Stimulated activated CD4-positive, alpha-beta T cell treated with anti-CD3 and anti-CD28 coated beads, TNF-alpha, amount 100 ng/mL, for 4 hours (primary cell): ENCODE data around the gene PPP3CA.

Source experiments
- DNase-seq, 3 experiments: peaks; one replicate each; pipeline ENCODE4 v3.0.0-alpha.2; 2020; ENCODE audit warnings: low read depth in 3 of 3

Gene PPP3CA

DNA sequence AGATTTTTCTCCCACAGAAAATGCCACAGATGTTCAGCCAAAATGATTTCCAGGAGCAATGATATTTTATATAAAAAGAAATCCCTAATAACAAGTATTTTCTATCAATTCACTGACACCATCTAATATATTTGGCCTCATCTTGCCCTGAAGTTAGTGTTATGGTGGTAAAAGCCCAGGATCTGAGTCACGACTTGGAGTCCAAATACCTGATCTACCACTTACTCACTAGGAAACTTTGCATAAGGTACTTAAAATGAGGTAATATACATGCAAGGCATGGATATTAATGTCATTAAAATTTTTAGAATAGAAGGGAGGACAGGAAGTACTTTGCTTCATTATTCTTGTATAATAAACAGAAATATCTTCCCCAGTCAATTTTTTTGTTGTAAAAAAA lies 16.3 kb downstream of the PPP3CA start:
- DNase-seq: no peak

- no peak for DNase-seq
These were observed 17.7 kb downstream of the PPP3CA start for GRCh38 chr4:101329592-101329991.

DNA sequence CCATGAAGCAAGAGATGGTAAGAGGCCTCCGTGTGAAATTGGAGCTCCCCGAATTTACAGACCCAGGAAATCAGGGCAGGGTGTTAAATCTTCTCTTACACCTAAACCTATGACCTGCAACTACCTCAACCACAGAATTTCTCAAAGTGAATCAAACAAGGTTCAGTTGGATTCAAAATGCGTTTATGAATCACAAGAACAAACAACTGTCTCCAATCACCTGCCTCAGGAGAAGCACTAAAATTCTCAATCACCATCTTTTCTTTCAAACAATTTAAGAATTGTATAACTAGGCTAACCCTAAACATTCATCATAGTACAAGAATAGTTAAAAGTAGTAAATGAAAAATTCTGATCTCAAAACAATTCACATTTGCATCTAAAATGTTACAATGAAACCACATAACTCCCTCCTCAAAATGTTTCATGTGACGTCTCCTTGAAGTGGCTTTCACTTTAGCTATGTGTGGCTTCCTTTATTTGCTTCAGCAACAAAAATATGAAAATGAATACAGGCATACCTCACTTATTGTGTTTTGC lies 19.2 kb downstream of the PPP3CA start:
- DNase-seq: no peak

GRCh38 chr4:101326576-101326975 lies 20.8 kb downstream of the PPP3CA start:
- DNase-seq: no peak

DNA sequence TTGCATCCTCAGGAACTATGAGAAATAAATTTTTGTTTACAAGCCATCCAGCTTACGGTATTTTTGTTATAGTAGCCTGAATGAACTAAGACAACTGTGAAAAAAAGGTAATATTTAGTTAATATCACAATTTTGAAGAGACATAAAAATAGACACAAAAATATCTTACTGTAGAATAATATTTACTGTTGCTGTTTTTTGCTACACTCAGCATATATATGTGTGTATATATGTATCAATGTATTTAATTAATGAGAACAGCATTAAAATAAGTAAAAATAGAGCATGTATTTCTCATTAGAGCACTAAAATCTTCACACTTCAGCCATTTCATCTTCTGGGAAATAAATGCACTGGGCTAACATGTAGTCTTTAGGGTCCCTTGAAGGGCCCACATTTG lies 24.6 kb downstream of the PPP3CA start:
- no peak for DNase-seq

DNA sequence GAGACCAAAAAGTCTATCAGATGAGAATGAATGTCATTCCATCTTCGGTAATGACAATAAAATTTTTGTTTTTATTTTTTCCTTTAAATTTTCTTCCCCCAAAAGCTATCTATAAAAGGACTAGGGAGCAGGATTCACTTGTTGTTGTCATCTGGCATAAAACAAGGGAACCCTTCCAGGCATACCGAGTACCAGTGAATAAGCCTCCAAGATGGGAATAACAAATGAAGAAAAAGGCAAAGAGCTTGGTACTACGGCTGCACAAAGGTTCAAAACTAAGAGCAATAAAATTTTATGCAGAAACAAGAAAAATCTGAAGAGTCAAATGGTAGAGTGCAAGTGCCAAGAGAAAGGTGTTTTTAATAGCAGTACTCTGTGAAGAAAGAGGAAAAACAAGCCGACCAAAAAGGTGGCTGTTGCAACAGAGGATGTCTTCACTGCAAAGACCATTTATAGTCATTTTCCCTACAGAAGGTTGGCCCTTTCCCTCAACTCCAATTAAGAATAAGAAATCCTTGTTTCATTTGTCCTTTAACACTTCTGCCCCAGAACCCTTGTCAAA lies 25.8 kb downstream of the PPP3CA start:
- no peak for DNase-seq

- DNase-seq: no peak
These were observed 31.5 kb downstream of the PPP3CA start for GRCh38 chr4:101315786-101316185.

DNA sequence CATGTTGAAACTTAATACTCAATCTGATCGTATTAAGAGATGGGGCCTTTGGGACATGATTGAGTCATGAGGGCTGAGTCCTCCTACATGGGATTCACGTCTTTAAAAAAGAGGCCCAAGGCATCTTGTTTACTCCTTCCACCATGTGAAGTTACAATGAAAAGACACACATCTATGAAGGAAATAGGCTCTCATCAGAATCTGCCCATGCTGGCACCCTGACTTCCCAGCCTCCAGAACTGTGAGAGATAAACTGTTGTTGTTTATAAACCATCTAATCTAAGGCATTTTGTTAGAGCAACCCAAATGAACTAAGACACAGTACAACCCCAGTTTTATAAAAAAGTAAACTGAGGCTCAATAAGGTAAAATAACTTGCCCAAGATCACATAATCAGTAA lies 32.3 kb downstream of the PPP3CA start:
- no peak for DNase-seq

DNA sequence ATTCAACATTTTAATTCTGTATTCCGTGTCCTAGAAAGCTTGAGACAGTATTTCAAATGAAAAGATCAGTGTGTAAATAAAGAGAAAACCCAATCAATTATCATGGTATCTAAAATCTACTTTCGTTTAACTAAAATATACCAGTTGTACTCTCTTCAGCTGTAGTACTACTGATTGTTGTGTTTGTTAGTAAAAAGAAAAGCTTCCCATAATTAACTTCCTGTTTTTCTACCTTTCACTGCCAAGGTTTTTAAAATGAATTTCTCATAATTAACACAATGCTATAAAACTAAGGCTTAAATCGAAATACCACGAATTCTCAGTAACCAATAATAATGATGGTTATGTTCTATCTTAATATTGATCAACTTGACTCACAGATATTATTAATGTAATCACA lies 37.4 kb downstream of the PPP3CA start:
- no peak for DNase-seq

DNA sequence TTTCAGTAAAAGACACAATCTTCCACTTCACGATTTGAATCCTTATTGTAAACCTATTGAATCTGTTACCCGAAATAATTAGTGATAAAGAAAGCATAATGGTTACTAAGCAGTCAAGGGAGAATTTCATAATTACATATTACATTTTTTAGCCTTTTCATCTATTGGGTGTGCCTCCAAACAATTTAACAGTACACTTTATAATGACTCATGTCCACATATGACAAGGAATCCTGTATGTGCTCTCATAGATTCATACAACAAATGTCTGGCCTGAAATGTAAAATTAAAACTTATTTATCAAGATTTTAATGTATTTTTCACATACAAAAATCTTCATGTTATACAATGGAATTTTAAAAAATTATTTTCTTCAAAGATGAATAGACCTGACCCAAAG lies 39.4 kb downstream of the PPP3CA start:
- DNase-seq: no peak

GRCh38 chr4:101306764-101307615 lies 40.3 kb downstream of the PPP3CA start:
- DNase-seq: no peak

DNA sequence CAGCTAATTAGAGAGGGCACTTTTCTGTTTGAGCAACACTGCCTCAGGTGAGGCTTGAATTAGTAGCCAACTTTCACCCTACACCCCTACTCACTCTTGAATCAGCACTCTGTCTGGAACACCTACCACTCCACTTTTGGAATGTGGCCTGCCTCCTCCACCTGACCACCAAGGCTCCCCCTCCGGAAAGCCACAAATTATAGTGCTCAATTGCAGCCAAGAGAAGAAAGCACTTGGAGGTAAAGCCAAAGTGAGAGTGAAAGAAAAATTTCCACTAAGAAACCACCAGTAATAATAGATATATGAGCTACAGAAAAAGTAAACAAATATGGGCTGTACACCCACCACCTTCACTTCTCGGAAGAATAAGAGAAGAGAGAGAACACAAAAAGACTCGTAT lies 41.1 kb downstream of the PPP3CA start:
- DNase-seq: no peak

DNA sequence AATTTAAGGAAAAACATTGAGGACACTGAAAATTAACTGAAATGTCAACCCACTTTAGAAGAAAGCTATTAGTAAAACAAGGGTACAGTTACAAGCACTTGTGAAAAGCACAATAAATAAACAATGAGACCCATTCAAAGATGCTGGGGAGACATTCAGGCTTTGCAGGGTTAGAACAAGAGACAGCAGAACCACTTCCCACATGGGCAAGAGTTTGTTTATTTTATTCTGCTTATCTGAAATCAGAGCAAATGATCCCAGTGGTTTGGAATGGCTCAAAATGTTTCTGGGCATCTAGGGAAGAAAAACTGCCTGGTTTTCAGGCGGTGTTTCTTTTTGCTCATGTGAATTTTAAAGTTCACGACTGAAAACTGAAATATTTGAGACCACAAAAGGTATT lies 42.4 kb downstream of the PPP3CA start:
- DNase-seq: no peak

DNA sequence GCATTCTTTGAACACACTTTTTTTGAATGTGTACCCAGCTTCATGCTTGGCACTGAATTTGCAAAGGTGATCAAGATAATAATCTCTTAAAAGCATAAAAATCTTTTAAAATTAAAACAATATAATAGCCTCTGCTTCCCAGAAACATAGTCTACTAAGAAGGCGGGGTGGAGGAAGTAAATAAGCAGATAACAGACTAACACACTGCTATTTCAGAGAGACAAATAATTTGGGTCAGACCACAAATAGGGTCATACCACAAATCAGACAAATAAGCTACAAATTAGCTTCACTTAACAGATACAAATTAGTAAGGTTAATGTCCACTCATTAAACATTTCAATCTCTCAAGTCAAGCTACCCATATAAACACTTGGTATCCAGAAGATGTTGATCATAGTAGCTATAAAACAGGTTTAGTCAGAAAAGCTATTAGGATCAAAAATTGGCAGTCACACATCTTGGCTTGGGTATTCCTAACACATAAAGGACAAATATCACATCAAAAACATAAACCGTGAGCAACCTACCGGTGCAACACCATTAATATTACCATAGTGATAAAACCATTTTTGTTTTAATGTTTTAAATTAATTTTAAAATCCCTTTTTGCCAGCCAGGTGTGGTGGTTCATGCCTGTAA lies 47.3 kb downstream of the PPP3CA start:
- DNase-seq: no peak

DNA sequence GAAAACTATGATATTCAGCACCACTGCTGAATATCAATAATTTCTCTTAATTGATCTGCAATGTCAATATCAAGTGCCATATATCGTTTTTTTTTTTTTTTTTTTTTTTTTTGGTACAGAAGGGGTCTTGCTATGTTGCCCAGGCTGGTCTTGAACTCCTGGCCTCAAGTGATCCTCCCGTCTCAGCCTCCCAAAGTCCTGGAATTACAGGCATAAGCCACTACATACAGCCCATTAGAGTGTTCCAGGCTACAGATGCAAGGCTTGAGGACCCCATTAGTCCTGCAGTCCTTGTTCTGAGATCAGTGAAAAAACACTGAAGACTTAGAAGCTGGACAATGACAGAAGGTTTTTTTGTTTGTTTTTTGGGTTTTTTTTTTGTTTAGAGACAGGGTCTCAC lies 48.3 kb downstream of the PPP3CA start:
- no peak for DNase-seq

- no peak for DNase-seq
These were observed 51.6 kb downstream of the PPP3CA start for GRCh38 chr4:101295691-101296090.

- DNase-seq: no peak
These were observed 52.7 kb downstream of the PPP3CA start for GRCh38 chr4:101294597-101294996.

DNA sequence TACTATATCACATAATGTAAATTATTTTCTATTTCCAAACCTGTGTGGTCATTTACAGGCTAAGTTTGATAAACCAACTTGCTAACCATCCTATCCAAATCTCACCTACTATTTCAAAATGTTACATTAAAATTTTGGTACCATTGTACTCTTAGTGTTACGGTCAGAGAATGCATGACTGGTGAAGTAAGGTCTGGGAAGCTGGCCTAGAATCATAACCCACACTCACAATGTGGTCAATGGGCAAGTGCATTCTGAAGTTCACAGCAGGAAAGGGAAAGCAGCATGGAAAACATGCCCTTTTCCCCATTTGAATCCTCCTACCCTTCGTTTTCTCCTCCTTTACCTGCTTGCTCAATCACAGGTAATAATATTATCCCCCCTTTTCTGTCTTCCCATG lies 54.4 kb downstream of the PPP3CA start:
- DNase-seq: no peak

- no peak for DNase-seq
These were observed 55.1 kb downstream of the PPP3CA start for GRCh38 chr4:101292214-101292613.

- no peak for DNase-seq
These were observed 56.1 kb downstream of the PPP3CA start for GRCh38 chr4:101291198-101291597.

DNA sequence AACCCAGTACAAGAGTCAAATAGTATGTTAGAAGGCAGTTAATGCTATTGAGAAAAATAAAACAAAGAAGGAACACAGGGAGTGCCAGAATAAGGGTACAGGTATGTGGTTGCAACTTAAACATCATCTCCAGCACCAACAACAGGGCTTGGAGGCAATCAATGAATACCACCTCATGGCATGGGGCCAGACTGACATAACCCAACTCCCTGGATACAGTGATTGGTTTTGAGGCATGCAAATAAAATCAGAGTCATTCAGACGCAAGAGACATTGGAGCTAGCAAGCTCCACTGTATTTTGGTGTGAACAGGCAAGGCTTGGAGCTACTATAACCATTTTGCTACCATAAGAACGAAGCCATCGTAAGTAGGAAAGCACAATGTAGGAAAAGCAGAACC lies 56.7 kb downstream of the PPP3CA start:
- DNase-seq: no peak

DNA sequence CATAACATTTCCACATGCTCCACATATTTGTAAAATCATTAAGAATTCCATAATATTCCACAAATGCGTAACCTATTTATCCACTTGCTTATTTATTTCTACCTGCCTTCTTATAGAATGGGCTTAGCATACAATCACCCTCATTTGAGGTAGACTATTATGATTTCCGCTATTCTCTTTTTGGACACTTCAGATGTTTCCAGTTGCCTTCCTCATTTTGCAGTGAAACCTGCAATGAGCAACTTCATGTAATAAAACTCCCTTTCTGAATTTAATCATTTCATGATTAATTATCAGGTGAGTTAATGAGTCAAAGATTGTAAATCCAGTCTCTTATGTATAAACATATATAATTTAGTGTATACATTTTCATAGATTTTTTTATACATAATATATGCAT lies 58.0 kb downstream of the PPP3CA start:
- no peak for DNase-seq
